Activated naive CD8-positive, alpha-beta T cell (primary cell): ENCODE measurements around the gene COL9A1.
"Not testable (repeated sequence)": the region's sequence is repeated elsewhere in the genome, so short reads cannot be mapped to it uniquely, and the experiment has no call there.

ENCODE experiments used
- H3K27ac Mint-ChIP-seq: one replicate; pipeline ENCODE4 v1.8.0; 2021; ENCODE audit warnings: mixed read lengths
- H3K27me3 Mint-ChIP-seq: one replicate; pipeline ENCODE4 v1.8.0; 2021; ENCODE audit warnings: mixed read lengths
- H3K36me3 Mint-ChIP-seq: one replicate; pipeline ENCODE4 v1.8.0; 2021; ENCODE audit warnings: mixed read lengths
- H3K4me1 Mint-ChIP-seq: one replicate; pipeline ENCODE4 v1.8.0; 2021; ENCODE audit warnings: low read depth, mixed read lengths
- H3K4me3 Mint-ChIP-seq: one replicate; pipeline ENCODE4 v1.8.0; 2021; ENCODE audit warnings: mild to moderate bottlenecking, mixed read lengths
- H3K9me3 Mint-ChIP-seq: one replicate; pipeline ENCODE4 v1.8.0; 2021; ENCODE audit warnings: low read depth, mixed read lengths

The COL9A1 gene

DNA sequence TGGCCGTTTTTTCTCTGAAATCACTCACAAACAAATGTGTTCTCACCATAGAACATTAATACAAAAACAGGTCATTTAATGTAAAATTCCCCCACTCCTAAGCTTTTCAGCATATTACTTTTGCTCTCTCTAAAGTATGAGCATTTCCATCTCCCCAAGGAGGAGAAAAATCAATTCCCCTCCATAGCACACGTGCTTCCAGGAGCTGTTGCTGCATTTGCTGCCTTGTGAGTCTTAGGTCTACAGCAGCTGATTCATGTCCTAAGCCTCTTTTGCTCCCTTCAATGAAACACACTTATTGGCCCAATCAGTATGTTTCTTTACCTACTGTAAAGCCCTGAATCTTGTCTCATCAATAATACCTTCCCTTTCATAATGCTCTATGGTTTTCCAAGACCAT, 6.4 kb upstream of the COL9A1 start:
- H3K36me3 Mint-ChIP-seq, result no peaks in the 10 kb centered on the region
- H3K4me3 Mint-ChIP-seq, result no peak overlapping the region
- no peaks in the 10 kb centered on the region for H3K9me3 Mint-ChIP-seq
- peaks cover 26% of the 10 kb centered on the region for H3K27me3 Mint-ChIP-seq
- H3K4me1 Mint-ChIP-seq, result no peaks in the 10 kb centered on the region
- no peak overlapping the region for H3K27ac Mint-ChIP-seq

DNA sequence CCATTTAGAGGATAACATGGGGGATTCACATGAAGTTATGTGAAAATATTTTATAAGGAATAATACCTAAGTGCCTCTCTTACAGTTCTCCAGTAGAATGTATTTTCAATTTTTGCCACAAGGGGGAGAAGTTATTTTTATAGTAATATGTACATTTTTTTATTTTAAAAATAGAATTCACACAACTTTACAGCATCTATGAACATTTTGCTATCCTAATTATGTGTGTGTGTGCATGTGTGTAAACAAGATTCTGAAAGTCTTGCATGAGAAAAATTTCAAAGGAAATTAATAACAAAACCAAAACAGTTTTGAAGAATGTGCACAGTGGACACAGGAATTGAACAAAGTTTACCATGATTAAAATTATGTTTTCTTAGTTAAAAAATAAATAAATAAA, 5.3 kb upstream of the COL9A1 start:
- not testable (repeated sequence) for H3K9me3 Mint-ChIP-seq, H3K4me1 Mint-ChIP-seq, H3K4me3 Mint-ChIP-seq, H3K27ac Mint-ChIP-seq, H3K36me3 Mint-ChIP-seq
- H3K27me3 Mint-ChIP-seq, result peaks cover 21% of the 10 kb centered on the region

DNA sequence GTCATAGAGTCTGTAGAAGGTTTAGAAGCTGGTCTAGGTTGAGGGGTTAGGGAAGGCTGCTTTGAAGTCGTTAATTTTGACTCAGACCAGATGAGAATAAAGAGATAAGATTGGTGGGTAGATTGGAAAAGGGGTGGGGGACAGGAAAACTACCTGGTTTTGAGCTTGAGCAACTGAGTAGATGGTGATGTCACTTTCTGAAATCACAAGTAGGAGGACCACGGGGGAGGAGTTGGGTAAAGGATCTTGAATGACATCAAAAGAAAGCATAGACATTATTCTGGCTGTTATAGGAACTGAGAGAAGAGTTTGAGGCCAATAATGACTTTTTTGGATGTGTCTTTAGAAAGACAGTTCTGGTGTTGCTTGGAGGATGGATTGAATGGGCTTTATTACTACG, 4.1 kb upstream of the COL9A1 start:
- Mint-ChIP-seq H3K9me3 (no peaks in the 10 kb centered on the region), H3K27me3 (peaks cover 20% of the 10 kb centered on the region), H3K27ac (no peak overlapping the region), H3K4me1 (no peaks in the 10 kb centered on the region), H3K36me3 (no peaks in the 10 kb centered on the region), H3K4me3 (no peak overlapping the region)

DNA sequence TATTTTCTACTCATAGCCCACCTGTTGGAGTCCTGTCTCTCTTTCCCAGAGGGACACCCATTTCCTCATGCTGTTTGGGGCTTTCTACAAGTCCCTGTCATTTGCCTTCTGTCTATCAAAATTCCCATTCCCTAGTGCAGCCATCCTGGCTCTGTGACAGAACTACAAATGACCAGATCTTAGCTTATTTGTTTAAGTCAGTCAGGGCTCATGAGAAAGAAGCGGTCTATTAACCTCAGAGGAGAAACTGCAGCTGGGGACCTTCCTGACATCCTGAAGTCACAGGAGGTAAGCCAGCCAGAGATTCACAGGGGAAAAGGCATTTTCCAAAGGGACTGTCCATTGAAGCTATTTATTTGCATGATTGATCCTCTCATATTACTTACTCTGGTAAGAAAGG, 1.7 kb upstream of the COL9A1 start:
- no peaks in the 10 kb centered on the region for H3K36me3 Mint-ChIP-seq
- H3K27me3 Mint-ChIP-seq, result peaks cover 20% of the 10 kb centered on the region

DNA sequence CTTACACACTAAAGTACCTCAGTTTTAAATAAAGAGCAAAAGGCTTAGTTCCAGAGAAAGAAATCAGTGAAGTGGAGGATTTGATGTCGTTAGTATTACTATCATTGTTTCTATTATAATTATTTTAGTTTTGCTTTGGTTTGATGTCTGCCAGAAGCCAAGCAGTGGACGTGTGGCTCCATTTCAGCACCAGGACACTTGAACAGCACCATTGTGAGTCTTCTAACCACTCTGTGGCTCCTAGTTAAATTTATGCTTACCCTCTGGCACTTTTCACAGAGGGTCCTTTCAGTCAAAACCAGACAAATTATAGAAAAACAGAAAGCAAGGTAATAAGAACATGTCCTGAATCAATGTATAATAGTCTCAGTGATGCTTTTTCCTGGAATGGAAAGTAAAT, 3.4 kb downstream of the COL9A1 start:
- no peaks in the 10 kb centered on the region for H3K4me1 Mint-ChIP-seq
- H3K27ac Mint-ChIP-seq, result no peak overlapping the region
- H3K36me3 Mint-ChIP-seq, result no peaks in the 10 kb centered on the region
- no peak overlapping the region for H3K4me3 Mint-ChIP-seq
- H3K9me3 Mint-ChIP-seq, result no peaks in the 10 kb centered on the region
- H3K27me3 Mint-ChIP-seq, result peaks cover 20% of the 10 kb centered on the region

More for the DNA sequence above, 1.7 kb upstream of the COL9A1 start:
- Mint-ChIP-seq H3K4me3 (no peak overlapping the region), H3K27ac (no peak overlapping the region), H3K9me3 (no peaks in the 10 kb centered on the region), H3K4me1 (no peaks in the 10 kb centered on the region)

DNA sequence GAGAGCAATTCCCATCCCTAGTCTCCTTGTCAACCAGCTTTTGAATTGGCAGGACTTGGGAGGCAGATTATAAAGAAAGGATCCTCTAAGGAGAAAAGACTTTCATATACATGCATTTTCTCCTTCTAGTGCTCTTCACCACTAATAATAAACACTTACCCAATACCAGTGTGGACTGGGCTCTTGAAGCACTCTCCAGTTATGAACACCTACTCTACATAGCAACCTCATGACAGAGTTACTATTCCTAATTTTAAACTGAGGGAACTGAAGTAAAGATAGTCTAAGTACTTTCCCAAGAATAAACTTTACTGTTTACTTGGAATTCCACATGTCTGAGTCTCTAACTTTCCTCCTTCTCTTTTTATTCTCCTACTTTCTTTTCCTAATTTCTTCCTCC, 4.8 kb downstream of the COL9A1 start:
- Mint-ChIP-seq H3K4me3 (no peak overlapping the region), H3K9me3 (no peaks in the 10 kb centered on the region), H3K27me3 (peaks cover 26% of the 10 kb centered on the region), H3K4me1 (no peaks in the 10 kb centered on the region), H3K27ac (no peak overlapping the region), H3K36me3 (no peaks in the 10 kb centered on the region)

DNA sequence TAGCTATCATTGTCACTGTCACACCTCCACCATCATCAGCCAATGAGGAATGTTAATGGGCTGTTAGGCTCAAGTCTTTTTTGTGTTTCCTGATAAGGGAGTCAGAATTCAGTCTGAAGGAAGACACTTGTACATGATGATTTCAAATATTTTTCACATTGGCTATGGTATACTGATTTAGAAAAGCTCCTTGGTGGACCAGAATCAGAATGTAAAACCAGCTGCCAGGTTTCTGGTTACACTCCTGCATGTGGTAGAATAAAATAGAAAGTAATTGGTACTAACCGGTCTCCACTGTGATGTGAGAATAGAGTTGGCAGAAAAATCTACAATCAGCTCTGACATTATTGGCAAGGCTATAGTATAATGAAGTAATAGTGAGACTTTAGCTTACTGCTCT, 10.7 kb downstream of the COL9A1 start:
- Mint-ChIP-seq H3K36me3 (no peaks in the 10 kb centered on the region), H3K27ac (no peak overlapping the region), H3K4me3 (no peak overlapping the region), H3K27me3 (peaks cover 12% of the 10 kb centered on the region), H3K9me3 (no peaks in the 10 kb centered on the region), H3K4me1 (no peaks in the 10 kb centered on the region)

DNA sequence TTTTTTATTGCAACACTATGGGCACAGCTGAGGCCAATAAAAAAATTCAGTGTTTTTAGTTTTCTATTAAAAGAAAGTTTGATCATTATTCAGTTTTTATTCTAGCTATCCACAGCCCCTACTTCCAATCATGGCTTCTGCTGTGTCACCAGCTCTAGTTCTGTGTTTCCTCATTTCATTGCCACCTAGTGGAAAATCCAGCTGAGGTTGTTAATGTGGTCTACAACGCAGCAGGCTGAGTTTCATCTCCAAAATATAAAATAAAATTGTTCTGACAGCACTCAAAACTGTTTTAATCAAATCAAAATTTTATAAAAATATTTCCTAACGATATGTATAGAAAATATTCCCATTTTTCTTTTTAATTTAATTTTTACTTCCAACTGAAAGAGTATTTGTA, 13.6 kb downstream of the COL9A1 start:
- Mint-ChIP-seq H3K4me1 (no peaks in the 10 kb centered on the region), H3K27me3 (peaks cover 18% of the 10 kb centered on the region), H3K27ac (no peak overlapping the region), H3K36me3 (no peaks in the 10 kb centered on the region), H3K9me3 (no peaks in the 10 kb centered on the region), H3K4me3 (no peak overlapping the region)

DNA sequence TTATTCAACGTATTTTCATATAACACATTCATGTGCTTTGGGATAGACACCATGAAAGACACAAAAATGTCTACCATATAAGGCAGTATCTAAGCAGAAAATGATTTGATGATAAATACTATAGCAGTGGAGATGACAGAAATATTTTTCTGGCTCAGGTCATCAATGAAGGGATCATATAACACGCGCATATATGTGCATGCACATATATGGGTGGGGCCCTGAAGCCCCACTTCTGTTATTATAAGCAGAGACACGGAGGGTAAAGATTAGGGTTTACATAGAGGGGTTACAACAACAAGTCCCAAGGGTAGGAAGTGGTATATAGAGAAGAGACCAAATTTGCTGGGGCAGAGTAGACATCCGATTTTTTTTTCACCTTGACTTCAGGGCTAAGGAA, 16.0 kb downstream of the COL9A1 start:
- Mint-ChIP-seq H3K27ac (no peak overlapping the region), H3K4me1 (no peaks in the 10 kb centered on the region), H3K9me3 (no peaks in the 10 kb centered on the region), H3K36me3 (no peaks in the 10 kb centered on the region), H3K27me3 (peaks cover 14% of the 10 kb centered on the region), H3K4me3 (no peak overlapping the region)

DNA sequence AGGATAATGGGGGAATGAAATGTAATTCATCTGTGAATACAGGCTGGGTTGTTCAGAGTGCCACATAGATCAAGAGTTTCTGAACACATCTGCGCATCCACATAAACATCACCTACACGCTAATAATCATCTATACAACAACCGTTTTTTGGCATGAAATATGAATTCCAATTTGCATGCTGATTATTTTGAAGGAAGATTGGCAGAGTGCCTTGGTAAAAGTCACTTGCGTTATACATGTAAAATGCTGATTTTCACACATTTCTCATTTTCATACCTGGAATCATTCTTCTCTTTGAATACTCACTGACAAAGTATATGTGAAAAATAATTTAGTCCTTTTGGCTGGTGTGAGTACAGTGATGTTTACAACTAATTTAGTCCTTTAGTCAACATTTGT, 17.7 kb downstream of the COL9A1 start:
- Mint-ChIP-seq H3K27me3 (peaks cover 21% of the 10 kb centered on the region), H3K36me3 (no peaks in the 10 kb centered on the region), H3K27ac (no peak overlapping the region), H3K4me3 (no peak overlapping the region), H3K4me1 (no peaks in the 10 kb centered on the region), H3K9me3 (no peaks in the 10 kb centered on the region)

DNA sequence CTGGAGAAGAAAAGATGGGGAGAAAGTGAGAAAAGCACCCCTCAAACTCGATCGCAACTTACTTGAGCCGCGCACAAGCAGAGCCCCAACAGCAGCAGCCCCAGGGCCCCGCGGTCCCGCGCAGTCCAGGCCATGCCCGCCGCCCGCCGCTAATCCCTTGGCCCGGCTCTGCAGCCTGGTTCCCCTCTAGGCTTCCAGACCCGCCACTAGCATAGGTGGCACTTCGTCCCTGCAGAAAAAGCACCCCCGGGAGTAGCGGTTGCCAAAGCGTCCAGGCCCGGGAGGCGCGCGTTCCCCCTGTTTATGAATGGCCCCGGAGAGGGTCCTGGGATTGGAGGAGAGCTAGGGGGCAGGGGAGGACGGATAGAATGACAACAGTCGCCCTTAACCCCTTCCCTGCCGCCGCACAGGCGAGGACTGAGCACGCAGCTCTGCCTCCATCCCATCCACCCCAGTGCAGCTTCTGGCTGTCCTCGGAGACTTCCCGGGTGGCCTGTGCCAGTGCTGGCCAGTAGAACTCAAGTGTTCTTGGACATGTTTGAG, 19.9 kb downstream of the COL9A1 start:
- Mint-ChIP-seq H3K27me3 (peaks cover 29% of the 10 kb centered on the region), H3K9me3 (no peaks in the 10 kb centered on the region), H3K36me3 (no peaks in the 10 kb centered on the region), H3K4me3 (no peak overlapping the region), H3K27ac (no peak overlapping the region), H3K4me1 (no peaks in the 10 kb centered on the region)

DNA sequence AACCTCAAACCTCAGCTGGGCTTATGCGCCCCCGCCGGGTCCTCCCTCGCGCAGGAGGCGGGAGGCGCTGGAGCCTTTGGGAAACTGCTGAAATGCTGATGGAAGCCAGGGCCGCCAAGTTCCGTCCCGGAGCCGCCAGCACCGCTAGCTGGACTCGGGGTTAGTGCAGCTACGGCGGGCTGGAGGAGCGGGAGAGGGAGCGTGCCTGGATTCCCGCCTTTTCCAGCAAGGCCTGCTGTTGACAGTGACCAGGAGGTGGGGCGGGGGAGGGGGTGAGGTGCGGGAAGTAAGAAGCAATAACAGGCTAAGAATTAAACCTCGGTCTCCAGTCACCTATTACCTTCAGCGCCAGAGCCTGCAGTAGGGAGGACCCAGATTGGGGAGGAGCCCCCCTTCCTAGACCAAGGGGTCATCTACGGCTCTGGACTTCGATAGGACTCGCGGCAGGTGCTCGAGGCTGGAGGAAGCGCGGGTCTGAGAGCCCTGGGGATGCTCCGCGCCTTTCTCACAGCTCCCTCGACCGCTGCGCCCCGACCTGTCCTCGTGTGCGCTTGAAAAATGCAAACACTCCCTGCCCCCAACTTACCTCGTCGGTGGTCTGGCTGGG, 20.5 kb downstream of the COL9A1 start:
- no peaks in the 10 kb centered on the region for H3K36me3 Mint-ChIP-seq
- H3K4me1 Mint-ChIP-seq, result no peaks in the 10 kb centered on the region
- H3K4me3 Mint-ChIP-seq, result no peak overlapping the region
- H3K27ac Mint-ChIP-seq, result no peak overlapping the region
- peaks cover 29% of the 10 kb centered on the region for H3K27me3 Mint-ChIP-seq
- no peaks in the 10 kb centered on the region for H3K9me3 Mint-ChIP-seq

DNA sequence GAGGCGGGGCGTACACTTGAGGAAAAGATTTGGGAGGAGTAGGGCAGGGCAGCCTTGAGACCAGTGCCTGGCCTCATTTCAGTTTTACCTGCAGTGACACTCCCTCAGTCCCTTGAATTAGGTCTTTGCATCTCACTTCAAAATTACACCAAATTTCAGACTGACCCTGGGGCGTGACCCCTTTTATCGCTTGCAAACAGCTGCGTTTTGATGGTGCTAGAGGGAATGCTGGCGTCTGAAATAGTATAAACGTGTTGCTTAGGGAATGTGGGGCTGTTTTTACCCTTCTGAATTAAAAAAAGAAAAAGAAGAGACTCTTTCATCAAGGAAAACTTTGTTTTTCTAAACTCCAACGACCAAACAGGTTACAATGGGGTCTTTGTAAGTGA, 21.0 kb downstream of the COL9A1 start:
- Mint-ChIP-seq H3K27ac (no peak overlapping the region), H3K9me3 (no peaks in the 10 kb centered on the region), H3K27me3 (peaks cover 30% of the 10 kb centered on the region), H3K4me3 (no peak overlapping the region), H3K36me3 (no peaks in the 10 kb centered on the region), H3K4me1 (no peaks in the 10 kb centered on the region)

DNA sequence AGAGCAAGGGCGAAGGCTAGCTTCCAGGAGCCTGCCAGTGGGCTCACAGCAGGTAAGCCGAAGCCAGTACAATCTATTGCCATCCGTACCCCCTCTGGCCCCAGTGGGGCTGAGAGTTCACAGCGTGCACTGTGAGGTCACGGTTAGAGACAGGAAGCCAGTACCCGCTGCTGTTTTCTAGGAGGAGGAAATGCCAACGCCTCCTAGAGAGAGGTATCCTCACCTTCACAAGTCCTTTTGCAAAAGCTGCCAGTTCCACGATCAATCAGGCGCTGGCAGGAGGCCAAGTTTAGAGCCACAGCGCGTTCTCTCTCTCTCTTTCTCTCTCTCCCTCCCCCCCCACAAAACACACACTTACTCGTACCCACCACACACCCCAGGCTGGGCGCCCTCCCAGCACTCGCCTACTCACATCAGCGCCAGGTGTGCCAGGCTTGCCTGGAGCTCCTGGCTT, 22.5 kb downstream of the COL9A1 start:
- H3K36me3 Mint-ChIP-seq, result no peaks in the 10 kb centered on the region
- H3K4me1 Mint-ChIP-seq, result no peaks in the 10 kb centered on the region
- H3K27ac Mint-ChIP-seq, result no peak overlapping the region
- H3K4me3 Mint-ChIP-seq, result no peak overlapping the region
- peaks cover 34% of the 10 kb centered on the region for H3K27me3 Mint-ChIP-seq
- H3K9me3 Mint-ChIP-seq, result no peaks in the 10 kb centered on the region

DNA sequence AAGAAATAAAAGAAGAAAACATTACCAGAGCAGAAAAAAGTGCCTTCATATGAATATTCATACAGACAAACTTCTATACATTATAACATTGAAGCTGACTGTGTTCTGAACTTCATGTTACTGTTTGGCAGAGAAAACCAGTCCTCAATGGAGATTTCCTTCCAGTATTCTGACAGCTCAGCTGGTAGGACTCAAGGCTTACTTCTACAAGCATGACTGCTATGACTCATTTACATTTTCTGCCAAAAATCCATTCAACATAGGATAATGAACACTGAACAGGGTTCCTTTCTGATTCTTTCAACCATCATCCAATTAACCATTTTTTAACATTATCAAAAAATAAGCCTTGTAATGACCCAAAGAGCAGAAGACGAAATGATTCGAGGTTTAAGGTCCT, 25.4 kb downstream of the COL9A1 start:
- Mint-ChIP-seq H3K36me3 (no peaks in the 10 kb centered on the region), H3K4me3 (no peak overlapping the region)

DNA sequence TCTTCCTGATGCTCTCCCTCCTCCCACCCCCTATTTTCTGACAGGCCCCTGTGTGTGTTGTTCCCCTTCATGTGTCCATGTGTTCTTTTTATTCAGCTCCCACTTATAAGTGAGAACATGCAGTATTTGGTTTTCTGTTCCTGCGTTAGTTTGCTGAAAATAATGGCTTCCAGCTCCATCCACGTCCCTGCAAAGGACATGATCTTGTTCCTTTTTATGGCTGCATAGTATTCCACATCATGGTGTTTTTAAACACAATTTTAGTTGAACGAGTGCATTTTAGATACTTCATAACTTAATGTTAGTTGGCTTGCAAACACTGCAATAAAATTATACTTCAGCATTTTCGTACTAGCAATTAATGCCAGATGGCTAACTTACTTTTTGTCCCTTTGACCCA, 28.5 kb downstream of the COL9A1 start:
- peaks cover 21% of the 10 kb centered on the region for H3K27me3 Mint-ChIP-seq
- H3K36me3 Mint-ChIP-seq, result no peaks in the 10 kb centered on the region
- H3K4me3 Mint-ChIP-seq, result no peak overlapping the region
- H3K9me3 Mint-ChIP-seq, result peaks cover 3% of the 10 kb centered on the region
- H3K27ac Mint-ChIP-seq, result no peak overlapping the region
- H3K4me1 Mint-ChIP-seq, result no peaks in the 10 kb centered on the region

More for the DNA sequence above, 25.4 kb downstream of the COL9A1 start:
- peaks cover 31% of the 10 kb centered on the region for H3K27me3 Mint-ChIP-seq
- no peaks in the 10 kb centered on the region for H3K4me1 Mint-ChIP-seq
- H3K27ac Mint-ChIP-seq, result no peak overlapping the region
- peaks cover 3% of the 10 kb centered on the region for H3K9me3 Mint-ChIP-seq
